GM19351 (cell line): ENCODE data around the gene LAGE3.

Source experiments
- ATAC-seq: cut with Tn5 transposase; IDR thresholded peaks from one replicate; pipeline ENCODE4 v1.9.1; 2021; ENCODE audit warnings: mild to moderate bottlenecking, moderate library complexity; ENCODE audit not compliant: unreplicated experiment

LAGE3 gene

GRCh38 chrX:154478728-154479622 is at the start of gene LAGE3:
LAGE3 (minus strand) TSS chrX:154479281; CDS start chrX:154478915, 366 bp downstream.
- peak; percentile 83 for ATAC-seq

GRCh38 chrX:154526901-154527675 is 48.0 kb upstream of the LAGE3 start:
- peak; percentile 68 for ATAC-seq

GRCh38 chrX:154525606-154526490 is 46.8 kb upstream of the LAGE3 start:
- ATAC-seq: no peak

- ATAC-seq: no peak
These were observed 40.3 kb upstream of the LAGE3 start for GRCh38 chrX:154519389-154519788.

GRCh38 chrX:154517101-154517781 is 38.2 kb upstream of the LAGE3 start:
- ATAC-seq: no peak

GRCh38 chrX:154516656-154517100 is 37.6 kb upstream of the LAGE3 start:
- peak; percentile 5 for ATAC-seq

- ATAC-seq: peak; percentile 82
These were observed 37.0 kb upstream of the LAGE3 start, which contains the start of gene FAM3A for GRCh38 chrX:154515966-154516655. FAM3A (minus strand) TSS chrX:154516232; CDS start chrX:154515772, 460 bp downstream.

- no peak for ATAC-seq
These were observed 36.2 kb upstream of the LAGE3 start for GRCh38 chrX:154515090-154515965.

- ATAC-seq: no peak
These were observed 34.6 kb upstream of the LAGE3 start for GRCh38 chrX:154513716-154514115.

GRCh38 chrX:154512879-154513553 is 33.9 kb upstream of the LAGE3 start:
- no peak for ATAC-seq

GRCh38 chrX:154511761-154512160 is 32.7 kb upstream of the LAGE3 start:
- ATAC-seq: no peak

GRCh38 chrX:154509455-154509854 is 30.4 kb upstream of the LAGE3 start:
- no peak for ATAC-seq

- ATAC-seq: no peak
These were observed 29.3 kb upstream of the LAGE3 start for GRCh38 chrX:154508384-154508745.

- ATAC-seq: no peak
These were observed 28.7 kb upstream of the LAGE3 start for GRCh38 chrX:154507673-154508383.

GRCh38 chrX:154506483-154507332 is 27.6 kb upstream of the LAGE3 start:
- ATAC-seq: no peak

GRCh38 chrX:154505734-154506133 is 26.7 kb upstream of the LAGE3 start:
- ATAC-seq: no peak
